ENCODE results near the gene GSTK1. TPM values are rescaled to one million over a fixed set of nuclear protein-coding genes. Genes with fewer than 3 reads are reported as not detected.
A peak's percentile ranks its signal among the peaks of the same experiment; 100 is the strongest.

GSTK1 gene
- total and polyA plus RNA-seq, 9 donors = 77.2 to 98.4 (median 84.4) TPM

DNA sequence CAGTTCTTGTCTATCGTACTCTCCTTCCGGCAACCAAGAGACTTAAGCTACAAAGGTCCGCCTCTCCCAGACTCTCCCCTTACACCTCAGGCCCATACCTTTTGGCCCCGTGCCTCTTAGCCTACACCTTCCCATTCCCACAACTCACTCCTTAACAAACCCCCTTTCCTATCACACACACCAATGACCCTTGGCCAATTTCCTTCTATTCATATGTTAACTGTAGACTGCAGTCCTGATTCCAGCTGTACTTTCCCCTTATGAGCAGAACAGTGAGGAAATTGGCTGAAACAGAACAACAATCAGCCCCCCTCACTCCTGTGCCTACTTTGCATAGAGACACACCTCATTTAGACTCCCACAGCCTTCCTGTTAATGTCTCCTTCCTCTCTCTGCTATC, 20.1 kb downstream of the GSTK1 start:
- Histone ChIP-seq H3K4me1 (ENCODE audit: control insufficient read depth, insufficient read depth, low read length) (peaks cover 38% of the 10 kb centered on the region), H3K27ac (ENCODE audit: low read length) (peak overlapping the region; percentile 51), H3K36me3 (ENCODE audit: control insufficient read depth, insufficient read depth, low read length) (no peaks in the 10 kb centered on the region), H3K27me3 (ENCODE audit: control insufficient read depth, insufficient read depth, low read length) (no peaks in the 10 kb centered on the region), H3K4me3 (ENCODE audit: low read length) (no peak overlapping the region), H3K9me3 (replicated peaks; ENCODE audit: control insufficient read depth, low read depth, low read length) (no peaks in the 10 kb centered on the region)
- DNase-seq = no peak
- WGBS (ENCODE audit: insufficient coverage) = 77% methylated on average over 4 of the region's 4 CpGs

DNA sequence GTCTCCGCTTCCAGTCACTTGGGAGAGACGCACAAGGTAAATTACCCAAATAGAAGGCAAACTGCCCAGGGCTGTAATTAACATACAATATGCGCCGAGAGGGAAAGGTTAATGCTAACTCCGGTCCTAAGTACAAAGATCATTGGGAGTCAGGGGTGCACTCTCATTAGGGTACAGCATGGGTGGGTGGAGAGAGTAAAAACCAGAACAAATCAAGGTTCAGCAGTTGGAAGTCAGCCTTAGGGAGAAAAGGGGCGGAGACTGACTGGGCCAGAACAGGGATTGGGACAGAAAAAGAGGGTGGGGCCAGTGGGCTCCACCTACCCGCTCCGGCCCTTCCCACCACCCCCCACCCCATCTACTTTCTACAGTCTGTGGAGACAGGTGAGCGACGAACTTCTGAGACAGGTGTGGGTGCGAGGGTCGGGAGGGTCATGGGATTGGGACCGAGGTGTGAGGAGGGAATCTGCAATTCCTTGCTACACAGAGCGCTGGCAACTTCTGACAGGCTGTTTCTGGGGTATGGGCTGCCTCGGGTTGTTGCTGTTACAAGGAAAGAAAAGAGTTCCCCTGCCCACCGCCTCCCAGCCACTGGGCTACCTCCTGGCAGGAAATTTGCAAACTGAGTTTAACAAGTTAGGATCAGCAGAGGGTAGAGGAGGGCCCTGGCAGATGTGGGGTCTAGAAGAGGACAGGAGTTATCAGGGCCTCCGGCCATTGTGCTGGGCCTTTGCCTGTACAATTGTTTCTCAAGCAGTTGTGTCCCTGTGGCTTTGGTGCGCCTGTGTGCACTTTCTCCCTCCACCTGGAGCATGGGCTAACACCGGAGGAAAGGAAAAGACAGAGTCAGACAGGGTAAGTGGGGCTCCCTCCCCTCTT, 21.6 kb downstream of the GSTK1 start, which contains the start of gene TMEM139:
TSS of gene TMEM139 (plus strand) at position 368 of the 879 bp plus-strand sequence. CDS start 1,000 bp downstream, outside the sequence.
- no peak within 1 kb of the TSS for H3K4me3 ChIP-seq (ENCODE audit: low read length)
- H3K4me1 ChIP-seq (ENCODE audit: control insufficient read depth, insufficient read depth, low read length) = peaks cover 35% of the 10 kb centered on the region
- no peaks in the 10 kb centered on the region for H3K27me3 ChIP-seq (ENCODE audit: control insufficient read depth, insufficient read depth, low read length)
- DNase-seq = no peak
- no peaks in the 10 kb centered on the region for H3K36me3 ChIP-seq (ENCODE audit: control insufficient read depth, insufficient read depth, low read length)
- WGBS (ENCODE audit: insufficient coverage) = 46% methylated on average over 10 of the region's 19 CpGs
- H3K9me3 ChIP-seq (replicated peaks; ENCODE audit: control insufficient read depth, low read depth, low read length) = no peaks in the 10 kb centered on the region
- peak within 1 kb of the TSS; percentile 51 for H3K27ac ChIP-seq (ENCODE audit: low read length)

DNA sequence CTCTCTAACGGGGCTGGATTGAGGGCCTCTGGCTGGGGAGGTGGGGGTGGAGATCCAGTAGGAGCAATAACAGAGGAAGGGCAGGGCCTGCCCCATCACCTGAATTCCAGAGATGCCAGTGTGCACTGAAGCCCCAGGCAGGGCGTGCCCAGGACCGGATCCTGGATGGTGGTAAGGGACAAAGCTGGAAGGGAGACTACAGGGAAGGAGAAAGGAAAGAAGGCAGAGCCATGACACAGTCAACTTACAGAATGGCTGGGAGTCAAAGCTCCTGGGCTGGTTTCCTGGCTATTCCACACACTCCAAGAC, 22.2 kb downstream of the GSTK1 start:
- Histone ChIP-seq H3K27ac (ENCODE audit: low read length) (no peak overlapping the region), H3K27me3 (ENCODE audit: control insufficient read depth, insufficient read depth, low read length) (no peaks in the 10 kb centered on the region), H3K36me3 (ENCODE audit: control insufficient read depth, insufficient read depth, low read length) (no peaks in the 10 kb centered on the region), H3K4me3 (ENCODE audit: low read length) (no peak overlapping the region), H3K4me1 (ENCODE audit: control insufficient read depth, insufficient read depth, low read length) (peaks cover 38% of the 10 kb centered on the region), H3K9me3 (replicated peaks; ENCODE audit: control insufficient read depth, low read depth, low read length) (no peaks in the 10 kb centered on the region)
- 88% methylated on average over 2 of the region's 3 CpGs for WGBS (ENCODE audit: insufficient coverage)
- no peak for DNase-seq

DNA sequence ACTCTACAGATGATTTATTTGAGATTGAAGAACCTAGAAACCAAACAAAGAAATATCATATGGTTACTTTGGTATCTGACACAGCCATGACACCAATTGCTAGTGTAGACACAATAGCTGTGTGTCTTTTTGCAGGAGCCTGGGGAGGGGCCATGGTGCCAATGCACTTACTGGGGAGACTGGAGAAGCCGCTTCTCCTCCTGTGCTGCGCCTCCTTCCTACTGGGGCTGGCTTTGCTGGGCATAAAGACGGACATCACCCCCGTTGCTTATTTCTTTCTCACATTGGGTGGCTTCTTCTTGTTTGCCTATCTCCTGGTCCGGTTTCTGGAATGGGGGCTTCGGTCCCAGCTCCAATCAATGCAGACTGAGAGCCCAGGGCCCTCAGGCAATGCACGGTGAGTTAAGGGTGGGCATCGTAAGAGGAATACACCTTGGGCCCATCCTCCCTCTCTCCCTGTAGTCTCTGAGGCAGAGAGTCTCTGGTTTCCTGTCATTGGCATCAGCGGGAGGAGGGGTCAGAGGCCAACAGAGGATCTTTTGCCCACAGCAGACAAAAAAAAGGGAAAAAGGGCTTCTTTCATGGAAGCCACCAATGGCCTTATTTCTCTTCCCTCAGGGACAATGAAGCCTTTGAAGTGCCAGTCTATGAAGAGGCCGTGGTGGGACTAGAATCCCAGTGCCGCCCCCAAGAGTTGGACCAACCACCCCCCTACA, 22.7 kb downstream of the GSTK1 start:
- no peak for DNase-seq
- Histone ChIP-seq H3K4me1 (ENCODE audit: control insufficient read depth, insufficient read depth, low read length) (peaks cover 40% of the 10 kb centered on the region), H3K36me3 (ENCODE audit: control insufficient read depth, insufficient read depth, low read length) (peaks cover 2% of the 10 kb centered on the region), H3K27ac (ENCODE audit: low read length) (no peak overlapping the region), H3K4me3 (ENCODE audit: low read length) (no peak overlapping the region), H3K9me3 (replicated peaks; ENCODE audit: control insufficient read depth, low read depth, low read length) (no peaks in the 10 kb centered on the region), H3K27me3 (ENCODE audit: control insufficient read depth, insufficient read depth, low read length) (no peaks in the 10 kb centered on the region)
- 93% methylated on average over 5 of the region's 11 CpGs for WGBS (ENCODE audit: insufficient coverage)

DNA sequence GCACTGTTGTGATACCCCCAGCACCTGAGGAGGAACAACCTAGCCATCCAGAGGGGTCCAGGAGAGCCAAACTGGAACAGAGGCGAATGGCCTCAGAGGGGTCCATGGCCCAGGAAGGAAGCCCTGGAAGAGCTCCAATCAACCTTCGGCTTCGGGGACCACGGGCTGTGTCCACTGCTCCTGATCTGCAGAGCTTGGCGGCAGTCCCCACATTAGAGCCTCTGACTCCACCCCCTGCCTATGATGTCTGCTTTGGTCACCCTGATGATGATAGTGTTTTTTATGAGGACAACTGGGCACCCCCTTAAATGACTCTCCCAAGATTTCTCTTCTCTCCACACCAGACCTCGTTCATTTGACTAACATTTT, 23.3 kb downstream of the GSTK1 start:
- Histone ChIP-seq H3K27ac (ENCODE audit: low read length) (no peak overlapping the region), H3K36me3 (ENCODE audit: control insufficient read depth, insufficient read depth, low read length) (peaks cover 4% of the 10 kb centered on the region), H3K4me1 (ENCODE audit: control insufficient read depth, insufficient read depth, low read length) (peaks cover 40% of the 10 kb centered on the region), H3K4me3 (ENCODE audit: low read length) (no peak overlapping the region), H3K9me3 (replicated peaks; ENCODE audit: control insufficient read depth, low read depth, low read length) (no peaks in the 10 kb centered on the region), H3K27me3 (ENCODE audit: control insufficient read depth, insufficient read depth, low read length) (no peaks in the 10 kb centered on the region)
- no peak for DNase-seq
- 100% methylated on average over 1 of the region's 6 CpGs for WGBS (ENCODE audit: insufficient coverage)

DNA sequence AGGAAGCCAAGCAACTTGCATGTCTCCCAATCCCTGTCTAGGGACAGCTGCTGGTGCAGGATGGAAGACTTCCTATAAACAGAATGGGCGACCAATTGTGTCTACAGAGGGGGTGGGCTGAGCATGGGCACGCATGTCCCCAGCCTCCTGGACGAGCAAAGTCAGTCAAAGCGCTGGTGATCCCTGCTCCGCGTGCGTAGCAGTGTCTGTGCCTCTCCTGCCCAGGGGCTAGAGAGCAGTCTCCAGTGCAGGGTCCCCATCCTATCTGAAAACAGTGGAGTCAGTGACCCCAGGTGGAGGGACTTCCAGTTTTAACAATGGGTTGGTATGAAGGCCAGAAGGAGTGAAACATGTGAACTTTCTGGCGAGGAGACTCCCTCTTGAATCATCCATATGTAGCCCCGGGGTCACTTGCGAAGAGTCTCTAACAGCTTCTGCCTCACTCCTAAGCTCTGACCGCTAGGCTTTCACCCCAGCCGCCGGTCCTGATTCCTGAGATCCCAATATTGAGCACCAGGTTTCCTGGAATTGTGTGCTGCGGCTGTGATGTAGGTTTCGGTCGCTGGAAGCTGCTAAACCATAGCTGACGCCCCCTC, 24.2 kb downstream of the GSTK1 start:
- WGBS (ENCODE audit: insufficient coverage) = 56% methylated on average over 6 of the region's 17 CpGs
- peaks cover 40% of the 10 kb centered on the region for H3K4me1 ChIP-seq (ENCODE audit: control insufficient read depth, insufficient read depth, low read length)
- peaks cover 12% of the 10 kb centered on the region for H3K36me3 ChIP-seq (ENCODE audit: control insufficient read depth, insufficient read depth, low read length)
- peak overlapping the region; percentile 95 for H3K4me3 ChIP-seq (ENCODE audit: low read length)
- H3K9me3 ChIP-seq (replicated peaks; ENCODE audit: control insufficient read depth, low read depth, low read length) = no peaks in the 10 kb centered on the region
- H3K27ac ChIP-seq (ENCODE audit: low read length) = peak overlapping the region; percentile 71
- DNase-seq = no peak
- H3K27me3 ChIP-seq (ENCODE audit: control insufficient read depth, insufficient read depth, low read length) = no peaks in the 10 kb centered on the region

DNA sequence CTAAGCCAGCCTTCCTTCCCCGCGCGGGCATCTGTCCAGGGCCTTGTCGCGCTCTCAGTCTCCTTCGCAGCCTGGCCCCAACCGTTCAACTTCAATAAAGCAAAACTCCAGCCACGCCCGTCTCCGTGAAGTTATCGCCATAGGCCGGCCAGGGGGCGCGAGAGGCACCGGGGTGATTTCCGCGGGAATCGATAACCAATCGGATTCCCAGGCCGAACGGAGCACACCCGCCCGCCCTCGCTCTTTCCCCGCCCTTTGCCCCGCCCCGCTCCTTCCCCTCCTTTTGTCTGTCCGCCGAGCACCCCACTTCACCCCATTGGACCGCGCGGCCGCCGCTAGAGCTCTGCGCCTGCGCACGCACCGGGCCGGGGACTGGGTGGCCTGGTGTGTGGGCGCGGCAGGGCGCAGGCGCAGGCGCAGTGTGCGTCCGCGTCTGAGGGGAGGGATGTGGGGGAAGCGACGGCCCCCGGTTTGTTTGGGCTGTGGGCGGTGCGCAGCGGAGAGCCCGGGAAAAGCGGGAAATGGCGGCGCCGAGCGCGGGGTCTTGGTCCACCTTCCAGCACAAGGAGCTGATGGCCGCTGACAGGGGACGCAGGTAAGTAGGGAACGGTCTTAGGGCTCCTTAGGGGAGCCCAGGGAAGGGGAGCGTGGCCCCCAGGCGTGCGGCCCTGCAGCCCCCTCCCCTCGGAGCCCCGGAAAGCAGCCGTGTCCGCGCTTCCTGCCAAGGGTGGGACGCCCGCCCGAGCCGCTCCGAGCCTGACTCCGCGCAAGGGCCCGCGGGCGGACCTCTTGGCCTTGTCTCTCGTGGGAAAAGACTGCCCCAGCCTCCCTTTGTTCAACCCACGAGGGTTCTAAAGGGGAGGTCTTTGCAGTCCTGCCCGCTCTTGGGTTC, 24.9 kb downstream of the GSTK1 start, which contains the start of gene CASP2:
TSS of gene CASP2 (plus strand) at position 417 of the 892 bp plus-strand sequence. CDS start at position 522, 105 bp downstream.
- DNase-seq = peak; percentile 99
- H3K27me3 ChIP-seq (ENCODE audit: control insufficient read depth, insufficient read depth, low read length) = no peaks in the 10 kb centered on the region
- H3K36me3 ChIP-seq (ENCODE audit: control insufficient read depth, insufficient read depth, low read length) = peaks cover 19% of the 10 kb centered on the region
- H3K4me3 ChIP-seq (ENCODE audit: low read length) = peak within 1 kb of the TSS; percentile 95
- H3K4me1 ChIP-seq (ENCODE audit: control insufficient read depth, insufficient read depth, low read length) = peaks cover 39% of the 10 kb centered on the region
- no peaks in the 10 kb centered on the region for H3K9me3 ChIP-seq (replicated peaks; ENCODE audit: control insufficient read depth, low read depth, low read length)
- WGBS (ENCODE audit: insufficient coverage) = under 1% methylated on average over 72 of the region's 84 CpGs
- H3K27ac ChIP-seq (ENCODE audit: low read length) = peak within 1 kb of the TSS; percentile 97

DNA sequence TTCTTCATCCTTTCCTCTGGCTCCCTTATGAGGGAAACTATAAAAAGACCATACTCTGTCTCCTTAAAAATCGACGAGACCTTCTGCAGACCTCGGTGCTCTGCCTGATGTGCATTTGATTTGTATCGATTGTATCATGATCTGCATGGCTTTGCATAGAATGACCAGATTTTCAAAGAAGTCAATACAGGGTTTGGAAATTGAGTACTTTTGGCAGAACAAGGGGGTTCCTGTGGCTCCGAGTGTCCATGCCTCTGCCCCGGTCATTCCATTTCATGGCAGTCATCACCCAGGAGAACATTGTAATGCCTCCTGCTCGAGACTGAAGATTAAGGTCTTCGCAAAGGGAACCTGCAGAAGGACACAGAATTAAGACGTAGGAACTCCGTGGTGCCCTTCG, 25.6 kb downstream of the GSTK1 start:
- peak overlapping the region; percentile 95 for H3K4me3 ChIP-seq (ENCODE audit: low read length)
- 0% methylated on average over 5 of the region's 11 CpGs for WGBS (ENCODE audit: insufficient coverage)
- H3K27ac ChIP-seq (ENCODE audit: low read length) = peak overlapping the region; percentile 97
- DNase-seq = no peak
- H3K27me3 ChIP-seq (ENCODE audit: control insufficient read depth, insufficient read depth, low read length) = no peaks in the 10 kb centered on the region
- H3K4me1 ChIP-seq (ENCODE audit: control insufficient read depth, insufficient read depth, low read length) = peaks cover 33% of the 10 kb centered on the region
- H3K9me3 ChIP-seq (replicated peaks; ENCODE audit: control insufficient read depth, low read depth, low read length) = no peaks in the 10 kb centered on the region
- peaks cover 25% of the 10 kb centered on the region for H3K36me3 ChIP-seq (ENCODE audit: control insufficient read depth, insufficient read depth, low read length)

DNA sequence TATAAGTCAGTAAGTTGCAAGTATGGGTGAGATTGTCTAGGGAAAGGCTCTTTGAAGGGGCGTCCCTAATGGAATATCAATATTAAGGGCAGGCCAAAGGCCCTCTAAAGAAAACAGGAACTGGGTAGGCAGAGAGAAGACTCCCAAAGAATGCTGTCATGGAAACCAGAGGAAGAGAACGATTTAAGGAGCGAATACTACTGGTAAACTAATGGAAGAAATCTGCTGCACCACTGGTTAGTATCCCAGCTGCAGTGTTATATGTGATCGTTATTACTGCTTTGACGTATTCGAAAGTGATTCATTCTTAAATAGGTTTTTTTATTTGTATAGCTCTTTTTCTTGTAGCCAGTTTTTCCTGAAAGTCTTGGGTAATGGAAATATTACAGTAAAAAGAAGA, 26.2 kb downstream of the GSTK1 start:
- no peaks in the 10 kb centered on the region for H3K9me3 ChIP-seq (replicated peaks; ENCODE audit: control insufficient read depth, low read depth, low read length)
- H3K27ac ChIP-seq (ENCODE audit: low read length) = peak overlapping the region; percentile 97
- peaks cover 31% of the 10 kb centered on the region for H3K36me3 ChIP-seq (ENCODE audit: control insufficient read depth, insufficient read depth, low read length)
- peak; percentile 42 for DNase-seq
- H3K4me1 ChIP-seq (ENCODE audit: control insufficient read depth, insufficient read depth, low read length) = peaks cover 27% of the 10 kb centered on the region
- peak overlapping the region; percentile 95 for H3K4me3 ChIP-seq (ENCODE audit: low read length)
- 22% methylated on average over 3 of the region's 6 CpGs for WGBS (ENCODE audit: insufficient coverage)
- no peaks in the 10 kb centered on the region for H3K27me3 ChIP-seq (ENCODE audit: control insufficient read depth, insufficient read depth, low read length)

Data from muscle of leg (tissue), 11 donors.